Psoas muscle (tissue), 8 donors: ENCODE data around the gene ANXA10. TPM values are rescaled to one million over a fixed set of nuclear protein-coding genes. Genes with fewer than 3 reads are reported as not detected.

ENCODE experiments used
- ATAC-seq, 4 donors: fragments of 200-7000 bp; cut with Tn5 transposase; one replicate each; pipeline ENCODE4 v1.9.1; 2020; ENCODE audit warnings: moderate library complexity in 3 of 4, mild to moderate bottlenecking in 2 of 4
- DNase-seq, 2 donors: peaks; one replicate each; pipeline ENCODE4 v3.0.0-alpha.2; 2020
- H3K27ac ChIP-seq: fragments of 200-600 bp; one replicate; pipeline ENCODE4 v1.8.0; 2022
- H3K27me3 ChIP-seq, 3 donors: fragments of 200-600 bp in 1 of 3; one replicate each; pipeline versions ENCODE4 v1.6.1 to v1.8.0; 2013 to 2022; ENCODE audit warnings: low read length in 2 of 3, mild to moderate bottlenecking in 2 of 3, moderate library complexity in 1 of 3; ENCODE audit not compliant: insufficient read depth in 3 of 3
- H3K36me3 ChIP-seq, 2 donors: fragments of 200-600 bp in 1 of 2; one replicate each; pipeline versions ENCODE4 v1.6.1 to v1.8.0; 2013 to 2022; ENCODE audit warnings: low read depth in 1 of 2, mild to moderate bottlenecking in 1 of 2, moderate library complexity in 1 of 2; ENCODE audit not compliant: insufficient read depth in 1 of 2
- H3K4me1 ChIP-seq: fragments of 200-600 bp; one replicate; pipeline ENCODE4 v1.8.0; 2022
- H3K4me3 ChIP-seq: fragments of 200-600 bp; one replicate; pipeline ENCODE4 v1.8.0; 2022; ENCODE audit warnings: mild to moderate bottlenecking
- H3K9me3 ChIP-seq: fragments of 200-600 bp; one replicate; pipeline ENCODE4 v1.8.0; 2022
- WGBS, 3 donors: extraction: QIAGEN DNeasy Blood & Tissue Kit; methylation state at CpG; one replicate each; pipeline versions ENCODE4 v1.1.6 to v1.1.7; 2013; 5-methylcytosine and 5-hydroxymethylcytosine counted together
- intact Hi-C, 2 donors: fragments of 100-400 bp; cut with DNase I; formaldehyde crosslinking; loops; one replicate each; pipeline versions ENCODE4 v1.11.0 to v1.14.2; 2022
- polyA plus RNA-seq, 3 donors: library from polyadenylated mRNA; stranded (reverse); fragments of 200-250 nt; gene quantifications; one replicate each; pipeline ENCODE4 v1.2.3, GENCODE V29; 2013
- total RNA-seq, 4 donors: library from RNA; stranded (reverse); fragmentation: NEBNext Ultra II Directional in 2 of 4; extraction: Animal tissue kit (Norgen Biotek cat#: 25700) in 2 of 4; gene quantifications; one replicate each; pipeline versions ENCODE4 v1.2.1 to v1.2.4, GENCODE V29; 2021 to 2023
- TF ChIP-seq, protein P1 (sequence below): fragments of 200-600 bp; IDR thresholded peaks from one replicate; pipeline ENCODE4 v1.8.0; 2022; ENCODE audit warnings: antibody characterized with exemption
- donor health status: healthy with polysubstance abuse.
- donor health status: DM: no; HTN: no; CAD: no; lungs with moderate emphysema.
- donor health status: Bipolar disorder and iron deficiency.
- donor health status: healthy.
- donor health status: DM: yes; HTN: yes; CAD: no.
- donor health status: DM: no; HTN: no; CAD: no.
- donor health status: DM: no; HTN: no; CAD: no.
- donor health status: DM: yes; HTN: yes; CAD: no.

The ANXA10 gene
- total and polyA plus RNA-seq, 7 donors: not detected

DNA sequence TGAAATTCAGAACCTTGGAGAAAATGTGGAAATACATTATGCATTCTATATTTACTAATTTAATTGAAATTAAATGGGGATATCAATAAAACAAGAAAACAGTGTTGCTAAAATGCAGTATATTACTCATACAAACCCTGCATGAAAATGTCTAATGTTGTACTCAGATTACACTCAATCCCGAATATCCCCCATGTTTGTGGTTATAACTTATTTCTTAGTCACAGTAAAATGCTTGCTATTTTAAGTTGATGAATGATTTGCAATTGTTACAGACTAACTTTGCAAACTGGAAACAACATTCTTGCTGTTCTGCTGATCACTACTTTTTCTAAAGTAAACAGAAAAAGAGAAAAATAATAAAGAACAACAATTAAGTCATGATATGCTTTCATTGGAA, 33.1 kb upstream of the ANXA10 start:
- TF ChIP-seq, protein P1, sequence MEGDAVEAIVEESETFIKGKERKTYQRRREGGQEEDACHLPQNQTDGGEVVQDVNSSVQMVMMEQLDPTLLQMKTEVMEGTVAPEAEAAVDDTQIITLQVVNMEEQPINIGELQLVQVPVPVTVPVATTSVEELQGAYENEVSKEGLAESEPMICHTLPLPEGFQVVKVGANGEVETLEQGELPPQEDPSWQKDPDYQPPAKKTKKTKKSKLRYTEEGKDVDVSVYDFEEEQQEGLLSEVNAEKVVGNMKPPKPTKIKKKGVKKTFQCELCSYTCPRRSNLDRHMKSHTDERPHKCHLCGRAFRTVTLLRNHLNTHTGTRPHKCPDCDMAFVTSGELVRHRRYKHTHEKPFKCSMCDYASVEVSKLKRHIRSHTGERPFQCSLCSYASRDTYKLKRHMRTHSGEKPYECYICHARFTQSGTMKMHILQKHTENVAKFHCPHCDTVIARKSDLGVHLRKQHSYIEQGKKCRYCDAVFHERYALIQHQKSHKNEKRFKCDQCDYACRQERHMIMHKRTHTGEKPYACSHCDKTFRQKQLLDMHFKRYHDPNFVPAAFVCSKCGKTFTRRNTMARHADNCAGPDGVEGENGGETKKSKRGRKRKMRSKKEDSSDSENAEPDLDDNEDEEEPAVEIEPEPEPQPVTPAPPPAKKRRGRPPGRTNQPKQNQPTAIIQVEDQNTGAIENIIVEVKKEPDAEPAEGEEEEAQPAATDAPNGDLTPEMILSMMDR: no peak
- intact Hi-C loops: no loop called here
- ATAC-seq: no peak
- Histone ChIP-seq H3K36me3 (no peaks in the 10 kb centered on the region), H3K27ac (no peak overlapping the region), H3K4me3 (no peak overlapping the region), H3K9me3 (no peaks in the 10 kb centered on the region), H3K27me3 (no peaks in the 10 kb centered on the region), H3K4me1 (no peaks in the 10 kb centered on the region)
- no peak for DNase-seq
- WGBS, 3 donors: 35 to 49% (median 44%) methylated on average over 1 of the region's 1 CpG

DNA sequence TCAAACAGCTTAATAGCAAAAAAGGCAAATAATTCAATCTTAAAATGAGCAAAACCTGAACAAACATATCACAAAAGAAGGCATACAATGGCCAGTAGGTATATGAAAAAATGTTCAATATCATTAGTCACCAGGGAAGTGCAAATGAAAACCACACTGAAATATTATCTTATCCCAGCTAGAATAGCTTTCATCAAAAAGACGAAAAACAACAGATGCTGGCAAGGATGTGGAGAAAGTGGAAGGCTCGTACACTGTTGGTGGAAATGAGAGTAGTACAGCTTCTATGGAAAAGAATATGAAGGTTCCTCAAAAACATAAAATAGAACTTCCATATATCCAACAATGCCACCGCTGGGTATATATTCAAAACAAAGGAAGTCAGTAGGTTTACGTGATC, 29.3 kb upstream of the ANXA10 start:
- TF ChIP-seq, protein P1: no peak
- H3K27me3 ChIP-seq: no peaks in the 10 kb centered on the region
- 78 to 82% (median 79%) methylated on average over 4 of the region's 4 CpGs for WGBS, 3 donors
- H3K9me3 ChIP-seq: no peaks in the 10 kb centered on the region
- no peak overlapping the region for H3K27ac ChIP-seq
- H3K4me3 ChIP-seq: no peak overlapping the region
- ATAC-seq (no peak), DNase-seq (no peak)
- H3K4me1 ChIP-seq: no peaks in the 10 kb centered on the region
- intact Hi-C loops: no loop called here
- H3K36me3 ChIP-seq: no peaks in the 10 kb centered on the region

DNA sequence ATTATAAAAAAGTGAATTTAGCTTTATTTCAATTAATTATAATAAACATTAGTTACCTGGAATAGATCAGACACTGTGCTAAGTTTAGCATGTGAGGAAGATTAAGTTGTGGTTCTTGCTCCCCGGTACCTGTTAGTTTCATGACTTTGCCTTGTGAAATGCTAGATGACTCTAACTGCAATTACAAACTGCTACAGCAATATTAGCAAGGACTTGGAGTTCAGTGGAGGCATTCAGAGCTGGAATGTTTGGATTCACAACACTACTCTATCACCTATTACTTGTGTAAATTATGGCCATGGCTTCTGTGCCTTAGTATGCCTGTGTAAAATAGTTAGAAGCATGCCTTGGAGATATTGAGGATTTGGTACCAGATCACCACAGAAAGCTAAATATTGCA, 21.4 kb upstream of the ANXA10 start:
- intact Hi-C loops: loop anchor here in 1 of 2 donors (10.0 kb wide), 1 partner anchor 1046 kb away; no protein-coding TSS in a partner anchor
- TF ChIP-seq, protein P1: no peak
- peaks cover 5% of the 10 kb centered on the region for H3K9me3 ChIP-seq
- H3K4me3 ChIP-seq: no peak overlapping the region
- no peaks in the 10 kb centered on the region for H3K36me3 ChIP-seq
- H3K27ac ChIP-seq: no peak overlapping the region
- no peaks in the 10 kb centered on the region for H3K27me3 ChIP-seq
- WGBS, 3 donors: 54 to 90% (median 68%) methylated on average over 1 of the region's 1 CpG
- ATAC-seq (no peak), DNase-seq (no peak)
- H3K4me1 ChIP-seq: no peaks in the 10 kb centered on the region

DNA sequence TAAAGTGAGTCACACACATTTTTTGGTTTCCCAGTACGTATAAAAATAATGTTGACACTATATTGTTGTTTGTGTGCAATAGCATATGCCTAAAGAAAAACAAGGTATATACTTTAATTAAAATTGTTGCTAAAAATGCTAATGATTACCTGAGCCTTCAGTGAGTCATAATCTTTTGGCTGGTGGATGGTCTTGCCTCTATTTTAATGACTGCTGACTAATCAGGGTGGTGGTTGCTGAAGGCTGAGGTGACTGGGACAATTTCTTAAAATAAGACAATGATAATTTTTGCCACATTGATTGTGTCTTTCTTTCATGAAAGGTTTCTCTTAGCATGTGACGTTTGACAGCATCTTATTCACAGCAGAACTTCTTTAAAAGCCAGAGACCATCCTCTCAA, 21.0 kb upstream of the ANXA10 start:
- Histone ChIP-seq H3K4me1 (no peaks in the 10 kb centered on the region), H3K27ac (no peak overlapping the region), H3K9me3 (peaks cover 5% of the 10 kb centered on the region), H3K36me3 (no peaks in the 10 kb centered on the region), H3K27me3 (no peaks in the 10 kb centered on the region), H3K4me3 (no peak overlapping the region)
- intact Hi-C loops: loop anchor here in 1 of 2 donors (10.0 kb wide), 1 partner anchor 1047 kb away; no protein-coding TSS in a partner anchor
- ATAC-seq (no peak), DNase-seq (no peak)
- 73 to 76% (median 76%) methylated on average over 2 of the region's 2 CpGs for WGBS, 3 donors
- TF ChIP-seq, protein P1: no peak

DNA sequence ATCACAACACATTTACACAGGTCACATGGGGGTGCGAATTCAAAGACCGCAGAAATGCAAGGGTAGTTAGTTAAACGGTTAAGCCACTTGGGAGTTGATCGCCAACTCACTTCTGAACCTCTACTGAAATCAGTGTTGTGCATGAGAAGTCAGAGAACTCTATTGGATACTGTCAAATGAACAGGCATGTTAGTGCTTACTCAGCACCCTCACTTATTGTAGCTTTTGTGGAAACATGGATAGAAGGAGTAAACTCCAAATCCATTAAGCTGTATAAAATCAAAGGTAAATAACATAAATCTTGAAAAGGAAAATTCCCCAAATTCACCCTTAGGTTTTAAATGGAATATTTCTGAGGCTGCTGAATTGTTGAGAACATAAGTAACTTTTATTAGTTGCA, 17.5 kb upstream of the ANXA10 start:
- TF ChIP-seq, protein P1: no peak
- H3K27me3 ChIP-seq: no peaks in the 10 kb centered on the region
- intact Hi-C loops: loop anchor here (5.0 to 10.0 kb wide), 2 partner anchors 1048 to 1050 kb away; no protein-coding TSS in a partner anchor
- 89 to 93% (median 92%) methylated on average over 4 of the region's 4 CpGs for WGBS, 3 donors
- ATAC-seq: no peak
- H3K4me3 ChIP-seq: no peak overlapping the region
- no peaks in the 10 kb centered on the region for H3K4me1 ChIP-seq
- no peak for DNase-seq
- no peaks in the 10 kb centered on the region for H3K36me3 ChIP-seq
- H3K9me3 ChIP-seq: no peaks in the 10 kb centered on the region
- no peak overlapping the region for H3K27ac ChIP-seq
